NCI-H128 (cell line): Measurements from ENCODE around the gene IPPK.
"Not testable (repeated sequence)": the region's sequence is repeated elsewhere in the genome, so short reads cannot be mapped to it uniquely, and the experiment has no call there.

Experiments
- DNase-seq: peaks from one replicate; lab custom pipeline; 2025; ENCODE audit not compliant: unreplicated experiment; lab: John Stamatoyannopoulos, UW

IPPK gene

DNA sequence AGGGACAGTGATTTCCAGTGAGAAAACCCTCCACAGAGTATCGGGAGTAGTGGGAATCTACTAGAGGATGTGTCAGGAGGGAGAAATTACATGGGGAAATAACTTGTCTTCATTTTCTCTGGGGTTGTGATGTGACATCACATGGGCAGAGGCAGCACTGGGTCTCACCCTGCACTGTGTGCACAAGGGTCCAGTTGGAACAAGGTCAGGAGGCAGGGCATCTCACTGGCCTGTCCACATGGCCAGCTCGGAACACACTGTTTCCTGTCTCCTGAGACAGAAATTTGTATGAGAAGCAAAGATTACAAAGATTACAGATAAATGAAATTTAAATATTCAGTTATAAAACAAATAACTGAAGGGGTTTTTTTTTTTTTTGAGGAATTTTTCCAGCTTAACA is 71.5 kb downstream of the IPPK start:
- DNase-seq = no peak

GRCh38 chr9:92595930-92596329 is 74.0 kb downstream of the IPPK start:
- no peak for DNase-seq

GRCh38 chr9:92595075-92595474 is 74.9 kb downstream of the IPPK start:
- not testable (repeated sequence) for DNase-seq

- DNase-seq = no peak
Measured at GRCh38 chr9:92592946-92593861, 76.7 kb downstream of the IPPK start.

GRCh38 chr9:92592537-92592936 is 77.4 kb downstream of the IPPK start:
- DNase-seq = no peak

DNA sequence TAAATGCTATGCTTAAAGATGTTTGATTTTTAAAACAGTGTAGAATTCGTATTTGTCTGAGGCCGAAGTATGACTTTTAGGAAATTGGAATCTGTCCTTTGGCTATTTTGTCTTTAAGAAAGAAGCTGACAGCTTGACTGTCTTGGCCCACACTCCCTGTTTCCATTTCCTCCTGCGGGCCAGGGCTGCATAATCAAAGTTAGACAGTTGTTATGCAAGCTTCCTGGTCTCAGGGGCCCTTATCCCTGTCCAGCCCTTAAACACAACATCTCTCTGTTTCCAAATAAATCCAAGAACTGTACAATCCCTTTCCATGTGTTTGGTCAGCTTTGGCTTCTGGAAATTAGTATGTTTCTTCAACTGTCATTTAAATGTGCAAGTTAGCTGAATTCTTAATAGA is 79.6 kb downstream of the IPPK start:
- no peak for DNase-seq

GRCh38 chr9:92589923-92590322 is 80.0 kb downstream of the IPPK start:
- no peak for DNase-seq

DNA sequence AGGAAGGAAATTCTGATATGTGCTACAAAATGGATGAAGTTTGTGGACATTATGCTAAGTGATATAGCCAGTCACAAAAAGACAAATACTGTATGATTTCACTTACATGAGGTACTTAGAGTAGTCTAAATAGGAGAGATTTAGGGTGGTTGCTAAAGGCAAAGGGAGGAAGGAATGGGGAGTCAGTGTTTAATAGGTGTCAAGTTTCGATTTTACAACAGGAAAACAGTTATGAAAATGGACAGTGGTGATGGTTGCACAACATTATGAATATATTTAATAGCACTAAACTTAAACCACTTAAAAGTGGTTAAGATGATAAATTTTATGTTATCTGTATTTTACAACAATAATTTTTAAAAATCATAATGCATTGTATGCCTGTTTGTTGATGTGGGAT is 93.8 kb downstream of the IPPK start:
- DNase-seq = no peak

DNA sequence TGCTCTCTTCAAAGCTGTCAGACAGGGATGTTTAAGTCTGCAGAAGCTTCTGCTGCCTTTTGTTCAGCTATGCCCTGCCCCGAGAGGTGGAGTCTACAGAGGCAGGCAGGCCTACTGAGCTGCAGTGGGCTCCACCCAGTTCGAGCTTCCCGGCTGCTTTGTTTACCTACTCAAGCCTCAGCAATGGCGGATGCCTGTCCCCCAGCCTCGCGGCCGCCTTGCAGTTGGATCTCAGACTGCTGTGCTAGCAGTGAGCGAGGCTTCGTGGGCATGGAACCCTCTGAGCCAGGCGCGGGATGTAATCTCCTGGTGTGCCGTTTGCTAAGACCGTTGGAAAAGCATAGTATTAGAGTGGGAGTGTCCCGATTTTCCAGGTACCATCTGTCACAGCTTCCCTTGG is 96.3 kb downstream of the IPPK start:
- DNase-seq = not testable (repeated sequence)

DNA sequence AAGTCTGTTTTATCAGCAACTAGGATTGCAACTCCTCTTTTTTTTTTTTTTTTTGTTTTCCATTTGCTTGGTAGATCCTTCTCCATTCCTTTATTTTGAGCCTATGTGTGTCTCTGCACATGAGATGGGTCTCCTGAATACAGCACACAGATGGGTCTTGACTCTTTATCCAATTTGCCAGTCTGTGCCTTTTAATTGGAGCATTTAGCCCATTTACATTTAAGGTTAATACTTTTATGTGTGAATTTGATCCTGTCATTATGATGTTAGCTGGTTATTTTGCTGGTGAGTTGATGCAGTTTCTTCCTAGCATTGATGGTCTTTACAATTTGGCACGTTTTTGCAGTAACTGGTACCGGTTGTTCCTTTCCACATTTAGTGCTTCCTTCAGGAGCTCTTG is 98.1 kb downstream of the IPPK start:
- DNase-seq = not testable (repeated sequence)

GRCh38 chr9:92564982-92565381 is 104.9 kb downstream of the IPPK start:
- DNase-seq = no peak

GRCh38 chr9:92564504-92564903 is 105.4 kb downstream of the IPPK start:
- no peak for DNase-seq
